ENCODE measurements around the gene PRR16.
"Not testable (repeated sequence)": the region's sequence is repeated elsewhere in the genome, so short reads cannot be mapped to it uniquely, and the experiment has no call there.

Gene PRR16

DNA sequence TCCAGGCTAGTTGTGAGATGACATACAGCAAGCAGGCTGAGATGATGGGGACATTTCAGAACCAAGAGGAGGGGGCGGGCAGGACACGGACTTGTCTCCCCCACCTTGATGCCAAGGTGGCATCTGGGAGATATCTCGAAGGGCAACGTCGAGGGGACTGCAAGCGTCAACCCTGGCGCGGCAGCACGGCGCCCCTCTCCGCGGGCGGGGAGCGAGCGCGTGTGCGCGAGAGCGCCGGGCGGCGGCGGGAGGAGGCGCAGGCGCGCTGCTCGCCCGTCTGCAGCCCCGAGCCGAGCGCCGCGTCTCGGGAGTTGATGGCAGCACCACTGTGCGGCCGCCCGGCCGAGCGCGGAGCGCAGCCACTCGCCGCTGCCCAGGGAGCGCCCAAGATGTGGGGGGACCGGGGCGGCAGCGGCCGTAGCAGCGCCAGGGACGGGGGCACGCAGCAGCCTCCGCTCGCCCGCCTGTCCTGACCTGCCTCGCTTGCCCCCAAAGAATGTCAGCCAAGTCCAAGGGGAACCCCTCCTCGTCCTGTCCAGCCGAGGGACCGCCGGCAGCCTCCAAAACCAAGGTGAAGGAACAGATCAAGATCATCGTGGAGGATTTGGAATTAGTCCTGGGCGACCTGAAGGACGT lies at the start of gene PRR16:
PRR16 (plus strand) TSS at position 310 of the 636 bp plus-strand sequence.
- no peak for TF ChIP-seq POLR2A (IDR thresholded peaks at IDR 0.05; ENCODE audit: low read length)
- TF ChIP-seq GATA1 (IDR thresholded peaks at IDR 0.05; ENCODE audit: low read depth, low read length): no peak
- peak; percentile 51 to 52 for DNase-seq

DNA sequence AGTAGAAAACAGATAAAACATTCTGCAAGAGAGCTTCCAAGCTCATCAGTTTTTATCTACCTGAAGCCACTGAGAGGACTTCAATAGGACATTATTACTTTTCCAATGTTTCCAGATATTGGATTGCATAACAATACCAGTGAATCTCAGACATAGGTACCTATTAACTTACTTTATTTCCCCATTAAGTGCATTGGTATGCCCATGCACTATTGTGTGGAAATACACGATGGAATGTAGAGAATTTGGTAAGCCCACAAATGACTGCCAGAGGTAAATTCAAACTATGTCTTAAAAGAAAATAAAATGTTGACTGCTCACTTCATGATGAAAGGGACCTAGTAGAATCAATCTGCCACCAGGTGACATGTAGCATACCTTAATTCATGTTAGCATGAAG lies 48.1 kb upstream of the PRR16 start:
- no peak for DNase-seq

DNA sequence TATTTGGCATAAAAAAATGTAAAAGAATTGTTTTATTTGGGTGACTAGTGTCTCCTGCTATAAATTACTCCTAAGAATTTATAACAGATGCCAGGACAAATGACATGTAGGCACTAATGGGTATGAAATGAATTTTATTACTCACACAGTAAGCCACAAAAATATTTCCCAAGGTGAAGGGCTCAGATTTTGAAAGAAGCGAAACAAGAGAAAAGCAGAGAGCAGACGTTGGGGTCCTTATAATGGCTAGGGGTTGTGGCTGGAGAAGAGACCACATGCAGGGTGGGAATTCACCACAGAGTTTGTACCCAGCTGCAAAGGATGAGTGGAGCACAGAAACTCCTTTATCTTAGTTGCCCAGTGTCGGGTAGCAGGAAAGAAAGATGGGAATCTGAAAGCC lies 45.0 kb upstream of the PRR16 start:
- no peak for DNase-seq

More for the DNA sequence above, 48.1 kb upstream of the PRR16 start:
- no peak for TF ChIP-seq GATA1 (IDR thresholded peaks at IDR 0.05; ENCODE audit: low read depth, low read length)
- TF ChIP-seq POLR2A (IDR thresholded peaks at IDR 0.05; ENCODE audit: low read length): no peak

DNA sequence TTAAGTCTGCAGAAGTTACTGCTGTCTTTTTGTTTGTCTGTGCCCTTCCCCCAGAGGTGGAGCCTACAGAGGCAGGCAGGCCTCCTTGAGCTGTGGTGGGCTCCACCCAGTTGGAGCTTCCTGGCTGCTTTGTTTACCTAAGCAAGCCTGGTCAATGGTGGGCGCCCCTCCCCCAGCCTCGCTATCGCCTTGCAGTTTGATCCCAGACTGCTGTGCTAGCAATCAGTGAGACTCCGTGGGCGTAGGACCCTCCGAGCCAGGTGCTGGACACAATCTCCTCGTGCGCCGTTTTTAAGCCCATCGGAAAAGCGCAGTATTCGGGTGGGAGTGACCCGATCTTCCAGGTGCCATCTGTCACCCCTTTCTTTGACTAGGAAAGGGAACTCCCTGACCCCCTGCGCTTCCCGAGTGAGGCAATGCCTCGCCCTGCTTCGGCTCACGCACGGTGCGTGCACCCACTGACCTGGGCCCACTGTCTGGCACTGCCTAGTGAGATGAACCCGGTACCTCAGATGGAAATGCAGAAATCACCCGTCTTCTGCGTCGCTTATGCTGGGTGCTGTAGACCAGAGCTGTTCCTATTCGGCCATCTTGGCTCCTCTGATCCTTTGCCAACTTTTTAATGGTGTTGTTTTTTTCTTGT lies 37.3 kb upstream of the PRR16 start:
- not testable (repeated sequence) for DNase-seq

More for the DNA sequence above, 45.0 kb upstream of the PRR16 start:
- no peak for TF ChIP-seq GATA1 (IDR thresholded peaks at IDR 0.05; ENCODE audit: low read depth, low read length)
- no peak for TF ChIP-seq POLR2A (IDR thresholded peaks at IDR 0.05; ENCODE audit: low read length)

DNA sequence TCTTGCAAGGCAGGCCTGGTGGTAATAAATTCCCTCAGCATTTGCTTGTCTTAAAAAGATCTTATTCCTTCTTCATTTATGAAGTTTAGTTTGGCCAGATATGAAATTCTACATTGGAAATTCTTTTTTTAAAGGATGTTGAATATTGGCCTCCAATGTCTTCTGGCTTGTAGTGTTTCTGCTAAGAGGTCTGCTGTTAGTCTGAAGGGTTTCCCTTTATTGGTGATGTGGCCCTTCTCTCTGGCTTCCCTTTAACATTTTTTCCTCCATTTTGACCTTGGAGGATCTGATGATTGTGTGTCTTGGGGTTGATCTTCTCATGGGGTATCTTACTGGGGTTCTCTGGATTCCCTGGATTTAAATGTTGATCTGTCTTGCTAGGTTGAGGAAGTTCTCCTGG lies 33.5 kb upstream of the PRR16 start:
- no peak for DNase-seq
- TF ChIP-seq GATA1 (IDR thresholded peaks at IDR 0.05; ENCODE audit: low read depth, low read length): no peak
- TF ChIP-seq POLR2A (IDR thresholded peaks at IDR 0.05; ENCODE audit: low read length): no peak

DNA sequence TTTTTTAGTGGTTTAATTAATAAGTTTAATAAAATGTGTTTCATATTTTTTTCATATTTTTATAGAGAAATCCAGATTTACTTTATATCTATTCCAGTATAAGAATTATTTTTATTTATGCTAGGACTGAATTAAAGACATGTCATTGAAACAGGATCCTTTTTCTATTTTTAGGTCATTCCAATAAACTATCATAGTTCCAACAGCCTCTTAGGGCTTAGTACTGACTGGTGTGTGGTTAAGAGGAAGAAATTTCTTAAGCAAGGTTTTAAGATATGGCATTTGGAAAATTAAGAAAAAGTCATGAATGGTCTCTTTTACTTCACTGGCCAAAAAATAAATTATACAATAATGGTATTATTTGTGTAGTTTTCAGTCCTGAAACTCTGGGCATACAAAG lies 31.2 kb upstream of the PRR16 start:
- no peak for DNase-seq
- TF ChIP-seq POLR2A (IDR thresholded peaks at IDR 0.05; ENCODE audit: low read length) (no peak), GATA1 (IDR thresholded peaks at IDR 0.05; ENCODE audit: low read depth, low read length) (no peak)

DNA sequence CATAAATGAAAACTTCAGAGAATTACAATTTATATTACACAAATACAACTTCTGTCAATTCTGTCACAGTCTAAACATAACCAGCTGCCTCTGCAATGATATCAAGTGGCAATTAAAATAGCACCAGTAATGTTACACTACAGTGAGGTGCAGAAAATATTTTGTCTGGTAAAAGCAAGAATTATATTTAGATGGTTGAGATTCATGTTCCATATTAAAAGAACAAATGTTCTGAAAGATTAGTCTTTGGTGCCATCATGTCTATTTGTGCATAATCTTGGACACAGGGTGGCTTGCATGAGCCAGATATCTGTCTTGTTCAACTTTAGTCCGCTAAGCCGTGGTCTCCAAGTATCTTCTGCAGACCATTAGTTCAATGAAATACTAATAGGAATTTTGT lies 29.0 kb upstream of the PRR16 start:
- no peak for DNase-seq
- TF ChIP-seq POLR2A (IDR thresholded peaks at IDR 0.05; ENCODE audit: low read length) (no peak), GATA1 (IDR thresholded peaks at IDR 0.05; ENCODE audit: low read depth, low read length) (no peak)

DNA sequence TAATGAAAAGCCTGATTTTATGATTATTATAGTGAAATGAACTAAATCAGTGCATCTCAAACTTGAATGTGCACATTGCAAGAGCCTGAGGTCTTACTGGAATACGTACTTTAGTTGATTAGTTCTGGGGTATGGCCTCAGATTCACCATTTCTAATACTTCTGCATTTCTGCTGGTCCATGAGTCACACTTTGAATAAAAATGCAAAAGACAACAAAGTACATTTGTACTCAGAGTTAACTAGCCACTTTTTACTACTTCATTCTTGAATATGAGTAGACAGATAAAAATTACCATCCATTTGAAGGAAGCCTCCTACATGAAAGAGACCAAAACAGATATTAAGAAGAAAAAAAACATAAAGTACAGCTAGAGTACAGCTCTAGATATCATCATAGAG lies 27.1 kb upstream of the PRR16 start:
- TF ChIP-seq POLR2A (IDR thresholded peaks at IDR 0.05; ENCODE audit: low read length): no peak
- no peak for TF ChIP-seq GATA1 (IDR thresholded peaks at IDR 0.05; ENCODE audit: low read depth, low read length)

DNA sequence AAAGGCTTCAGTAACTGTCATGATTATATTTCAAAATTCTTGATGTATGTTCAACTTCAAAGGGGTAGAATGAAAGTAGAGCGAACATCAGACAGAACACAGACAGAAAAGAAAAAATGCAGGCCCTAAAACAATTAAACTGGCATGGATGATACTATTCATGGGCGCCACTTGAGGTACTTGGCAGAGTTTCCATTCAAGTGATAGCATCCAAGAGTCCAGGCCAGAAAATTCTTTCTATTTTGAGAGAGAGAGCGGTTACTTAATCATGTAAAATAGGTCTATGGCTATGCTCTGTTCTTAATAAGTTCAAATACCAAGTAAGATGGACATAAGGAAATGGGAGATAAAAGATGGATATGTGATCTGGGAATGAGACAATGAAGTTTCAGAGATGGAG lies 21.4 kb upstream of the PRR16 start:
- TF ChIP-seq POLR2A (IDR thresholded peaks at IDR 0.05; ENCODE audit: low read length) (no peak), GATA1 (IDR thresholded peaks at IDR 0.05; ENCODE audit: low read depth, low read length) (no peak)
- DNase-seq: no peak

More for the DNA sequence above, 27.1 kb upstream of the PRR16 start:
- no peak for DNase-seq

DNA sequence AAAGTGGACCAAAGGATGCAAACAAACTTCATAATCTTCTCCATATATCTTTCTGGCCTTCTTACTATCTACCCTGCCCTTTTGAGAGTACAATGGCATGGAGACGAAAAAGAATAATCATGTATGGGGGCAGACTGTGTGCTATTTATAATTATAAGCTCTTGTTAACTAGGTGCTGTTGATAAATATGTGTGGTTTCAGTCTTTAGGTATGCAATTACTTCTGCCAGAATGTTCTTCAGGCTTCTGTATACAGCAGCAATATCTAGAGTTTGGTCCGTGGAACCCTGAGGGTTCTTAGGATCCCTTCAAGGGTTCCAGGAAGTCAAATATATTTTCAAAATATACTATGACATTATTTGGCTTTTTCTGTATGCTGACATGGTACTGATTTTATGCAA lies 20.5 kb upstream of the PRR16 start:
- DNase-seq: no peak
- TF ChIP-seq GATA1 (IDR thresholded peaks at IDR 0.05; ENCODE audit: low read depth, low read length) (no peak), POLR2A (IDR thresholded peaks at IDR 0.05; ENCODE audit: low read length) (no peak)

DNA sequence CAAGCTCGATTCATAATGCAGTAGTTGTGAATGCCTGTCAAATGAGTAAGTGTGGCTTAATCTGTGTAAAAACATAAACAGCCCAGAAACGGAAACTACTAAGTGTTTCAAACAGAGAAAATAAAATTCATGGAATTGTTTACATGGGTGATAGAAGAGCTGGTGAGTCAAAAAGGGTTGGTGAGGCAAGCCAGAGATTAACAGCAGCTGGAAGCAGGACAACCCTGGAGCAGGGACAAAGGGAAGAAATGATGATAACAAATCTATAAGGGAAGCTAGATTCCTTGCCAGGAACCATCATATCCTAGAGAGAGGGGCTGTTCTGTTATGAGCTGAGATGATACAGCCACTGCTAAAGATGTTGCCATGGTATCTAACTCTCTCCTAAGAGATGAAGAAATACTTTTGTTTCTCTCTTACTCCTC lies 18.0 kb upstream of the PRR16 start:
- no peak for TF ChIP-seq POLR2A (IDR thresholded peaks at IDR 0.05; ENCODE audit: low read length)
- TF ChIP-seq GATA1 (IDR thresholded peaks at IDR 0.05; ENCODE audit: low read depth, low read length): no peak
- DNase-seq: no peak

DNA sequence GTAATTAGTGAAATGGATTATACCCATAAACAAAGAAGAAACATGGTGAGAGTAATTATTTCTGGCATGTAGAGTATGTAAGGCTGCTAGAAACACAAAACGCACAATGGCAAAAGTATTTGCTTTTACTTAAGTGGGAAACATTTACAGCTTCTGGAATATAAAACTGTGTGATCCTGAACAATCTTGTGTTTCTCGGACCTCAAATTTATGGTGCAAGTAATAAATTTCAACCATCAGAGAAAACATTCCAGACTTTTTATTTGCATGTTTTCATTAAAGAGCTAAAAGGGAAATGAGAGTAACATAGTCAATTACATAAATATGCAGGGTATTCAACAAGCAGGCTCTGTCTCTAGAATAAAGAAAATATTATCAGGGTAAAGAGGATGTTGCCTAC lies 17.2 kb upstream of the PRR16 start:
- DNase-seq: no peak
- no peak for TF ChIP-seq GATA1 (IDR thresholded peaks at IDR 0.05; ENCODE audit: low read depth, low read length)
- TF ChIP-seq POLR2A (IDR thresholded peaks at IDR 0.05; ENCODE audit: low read length): no peak

DNA sequence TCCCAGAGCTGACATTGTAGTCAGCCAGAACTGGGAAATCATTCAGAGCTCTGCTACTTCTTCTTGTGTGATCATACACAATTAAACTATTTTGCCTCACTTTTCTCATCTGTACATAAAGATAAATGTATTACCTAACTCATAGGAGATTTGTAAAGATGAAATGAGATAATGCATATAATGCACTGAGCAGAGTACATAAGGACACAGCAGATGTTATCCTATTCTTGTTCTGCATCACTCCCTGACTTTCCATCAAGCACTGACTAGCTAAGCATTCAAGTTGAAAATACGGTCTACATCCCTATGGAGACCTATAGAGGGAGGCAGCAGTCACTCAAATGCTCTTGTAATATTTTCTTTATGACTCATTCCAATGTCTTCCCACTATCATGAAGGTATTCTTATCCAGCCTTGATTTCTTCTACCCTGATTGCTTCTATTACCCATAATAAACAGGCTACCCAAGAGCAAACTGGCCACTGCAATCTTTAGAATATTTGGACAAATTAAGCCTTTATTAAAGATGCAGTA lies 16.3 kb upstream of the PRR16 start:
- DNase-seq: no peak
- no peak for TF ChIP-seq GATA1 (IDR thresholded peaks at IDR 0.05; ENCODE audit: low read depth, low read length)
- no peak for TF ChIP-seq POLR2A (IDR thresholded peaks at IDR 0.05; ENCODE audit: low read length)

DNA sequence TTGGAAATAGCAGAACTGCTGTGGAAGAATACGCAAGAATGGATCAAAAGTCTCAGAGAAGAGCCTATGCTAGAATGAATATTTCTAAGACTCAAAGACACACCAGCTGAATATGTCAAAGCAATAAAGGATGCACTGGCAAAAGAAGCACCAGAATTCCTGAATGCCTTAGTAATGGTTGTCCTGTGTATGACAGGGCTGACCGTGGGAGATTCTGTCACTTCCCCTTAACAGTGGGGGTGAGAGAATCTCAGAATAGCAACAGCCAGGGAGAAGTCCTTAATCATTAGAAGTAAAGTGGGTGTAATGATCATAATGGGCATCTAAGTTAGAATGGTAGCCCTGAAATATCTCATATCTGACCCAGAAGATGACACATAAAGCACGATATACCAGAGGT lies 14.6 kb upstream of the PRR16 start:
- no peak for DNase-seq

DNA sequence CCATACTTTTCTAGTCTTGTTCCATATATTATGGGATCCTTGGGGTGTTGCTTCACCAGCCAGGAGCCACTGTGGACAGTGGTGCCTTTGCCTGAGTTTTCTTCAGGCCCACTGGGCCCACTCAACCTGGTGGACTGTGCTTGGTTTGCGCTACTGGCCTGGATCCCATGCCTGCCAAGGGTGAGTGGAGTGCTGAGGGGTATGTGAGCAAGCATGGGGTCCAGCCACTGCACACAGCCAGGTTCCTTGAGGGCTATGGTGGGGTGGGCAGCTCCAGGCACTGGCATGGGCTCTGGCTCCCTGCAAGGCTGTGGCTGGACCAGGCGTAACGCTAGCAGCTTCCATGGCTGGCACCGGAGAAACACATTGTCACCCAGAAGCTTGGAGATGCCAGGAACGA lies 13.2 kb upstream of the PRR16 start:
- no peak for TF ChIP-seq GATA1 (IDR thresholded peaks at IDR 0.05; ENCODE audit: low read depth, low read length)
- TF ChIP-seq POLR2A (IDR thresholded peaks at IDR 0.05; ENCODE audit: low read length): no peak
- DNase-seq: no peak

More for the DNA sequence above, 14.6 kb upstream of the PRR16 start:
- no peak for TF ChIP-seq POLR2A (IDR thresholded peaks at IDR 0.05; ENCODE audit: low read length)
- TF ChIP-seq GATA1 (IDR thresholded peaks at IDR 0.05; ENCODE audit: low read depth, low read length): no peak
